ENCODE measurements around the gene TMA16. TPM values are rescaled to one million over a fixed set of nuclear protein-coding genes. Genes with fewer than 3 reads are reported as not detected.

The TMA16 gene
- total and polyA plus RNA-seq, 2 of the 8 experiments (the other 6 are each of a cell fraction or from before 2014, with no cell fraction given), result 8.0 to 64.2 TPM

- Histone ChIP-seq H2AFZ (ENCODE audit: low read length) (no peak overlapping the region), H4K91ac (replicated peaks; ENCODE audit: insufficient read length, low read length) (no peak overlapping the region), H2BK5ac (ENCODE audit: low read depth, low read length) (no peak overlapping the region), H4K8ac (ENCODE audit: extremely low read depth, insufficient read depth, low read length) (no peak overlapping the region), H3K56ac (replicated peaks; ENCODE audit: insufficient read length, low read depth, low read length) (no peak overlapping the region), H3K9ac (replicated peaks in 1 of 4; ENCODE audit: extremely low read depth in 1 of 4, low read depth in 3 of 4, low read length in 3 of 4) (no peak overlapping the region), H2BK15ac (ENCODE audit: low read length) (no peak overlapping the region), H3K18ac (ENCODE audit: extremely low read depth, low read length) (no peak overlapping the region), H3K14ac (ENCODE audit: insufficient read length) (no peak overlapping the region), H2BK12ac (ENCODE audit: low read depth, low read length) (no peak overlapping the region), H3K4me1 (replicated peaks in 1 of 4; ENCODE audit: control insufficient read depth in 3 of 4, insufficient read depth in 4 of 4, low read length in 3 of 4) (no peaks in the 10 kb centered on the region), H2BK20ac (ENCODE audit: low read length) (no peak overlapping the region), H4K5ac (ENCODE audit: insufficient read length, low read depth, low read length) (no peak overlapping the region), H2BK120ac (replicated peaks; ENCODE audit: low read depth, low read length) (no peak overlapping the region), H3K79me2 (ENCODE audit: control insufficient read depth in 1 of 2, insufficient read depth in 2 of 2, low read length in 2 of 2) (no peaks in the 10 kb centered on the region), H3K27me3 (replicated peaks in 1 of 4; ENCODE audit: control insufficient read depth in 3 of 4, extremely low read depth in 1 of 4, insufficient read depth in 3 of 4, low read length in 3 of 4) (no peaks in the 10 kb centered on the region), H4K20me1 (replicated peaks in 1 of 2; ENCODE audit: control insufficient read depth in 1 of 2, insufficient read depth in 2 of 2, low read length in 2 of 2) (peaks cover 0 to 3% of the 10 kb centered on the region in 2 experiments), H3K4me3 (ENCODE audit: extremely low read depth in 1 of 4, insufficient read depth in 2 of 4, low read depth in 3 of 4, low read length in 4 of 4) (no peak overlapping the region), H3K23me2 (ENCODE audit: low read depth, low read length) (no peaks in the 10 kb centered on the region), H3K23ac (ENCODE audit: insufficient read length) (no peak overlapping the region), H3K4me2 (ENCODE audit: insufficient read depth in 1 of 2, low read depth in 2 of 2, low read length in 2 of 2) (no peak overlapping the region), H3K9me3 (ENCODE audit: insufficient read depth in 2 of 2, low read depth in 1 of 2, low read length in 1 of 2) (no peaks in the 10 kb centered on the region), H3K36me3 (ENCODE audit: control insufficient read depth in 2 of 4, insufficient read depth in 4 of 4, low read length in 3 of 4) (peaks cover 5 to 89% (median 37%) of the 10 kb centered on the region in 4 experiments), H3K79me1 (ENCODE audit: low read depth, low read length) (peaks cover 2% of the 10 kb centered on the region; the same call in 1 of the 2 replicates), H2AK5ac (ENCODE audit: low read depth, low read length) (no peak overlapping the region), H3K4ac (replicated peaks; ENCODE audit: insufficient read length, low read depth, low read length) (no peak overlapping the region), H3K27ac (ENCODE audit: low read depth, low read length) (no peak overlapping the region)
- FAIRE-seq (no peak), DNase-seq (ENCODE audit: low read depth in 1 of 2, low spot score in 2 of 2) (no peak)
- ChIA-PET POLR2A (ENCODE audit: partially characterized antibody) (interaction anchor here (0.9 to 1.0 kb wide), 2 partner anchors 12 to 27 kb away, joined by 3 to 4 read pairs; no protein-coding TSS in a partner anchor), CTCF (ENCODE audit: partially characterized antibody) (interaction anchor here (0.9 to 2.3 kb wide), 2 partner anchors 12 kb away, joined by 5 to 7 read pairs; no protein-coding TSS in a partner anchor)
- WGBS, 2 experiments (ENCODE audit: extremely low coverage in 1 of 2, insufficient coverage in 1 of 2, insufficient read length in 1 of 2, insufficient replicate concordance in 2 of 2, low coverage in 1 of 2, low lambda C conversion rate in 2 of 2, missing lambda C conversion rate in 1 of 2), result 75% methylated on average over 3 of the region's 3 CpGs; no CpG with 5 or more reads in 1 of the 2 experiments
- TF ChIP-seq BCL11A (IDR thresholded peaks at IDR 0.05; ENCODE audit: low read depth in 2 of 2, low read length in 2 of 2), result no peak
- no peak for TF ChIP-seq SUZ12 (IDR thresholded peaks at IDR 0.05; ENCODE audit: low read length)
- no peak for TF ChIP-seq SIX5 (IDR thresholded peaks at IDR 0.05; ENCODE audit: low read depth, low read length)
- TF ChIP-seq EP300 (IDR thresholded peaks at IDR 0.05; ENCODE audit: borderline replicate concordance in 1 of 2, low read depth in 2 of 2, low read length in 2 of 2), result no peak
- no peak for TF ChIP-seq ATF3 (IDR thresholded peaks at IDR 0.05; ENCODE audit: insufficient read depth, low read depth, low read length)
- TF ChIP-seq RNF2 (IDR thresholded peaks at IDR 0.05; ENCODE audit: borderline replicate concordance, low read depth, low read length, missing control alignments, poor library complexity, severe bottlenecking), result no peak
- no peak for TF ChIP-seq EGR1 (IDR thresholded peaks at IDR 0.05; ENCODE audit: borderline replicate concordance, low read depth, low read length)
These were observed 29.4 kb downstream of the TMA16 start for GRCh38 chr4:163523791-163524365.
